ENCODE measurements around the gene PMEPA1.
A peak's percentile ranks its signal among the peaks of the same experiment; 100 is the strongest.
"Not testable (repeated sequence)": the region's sequence is repeated elsewhere in the genome, so short reads cannot be mapped to it uniquely, and the experiment has no call there.

The PMEPA1 gene

DNA sequence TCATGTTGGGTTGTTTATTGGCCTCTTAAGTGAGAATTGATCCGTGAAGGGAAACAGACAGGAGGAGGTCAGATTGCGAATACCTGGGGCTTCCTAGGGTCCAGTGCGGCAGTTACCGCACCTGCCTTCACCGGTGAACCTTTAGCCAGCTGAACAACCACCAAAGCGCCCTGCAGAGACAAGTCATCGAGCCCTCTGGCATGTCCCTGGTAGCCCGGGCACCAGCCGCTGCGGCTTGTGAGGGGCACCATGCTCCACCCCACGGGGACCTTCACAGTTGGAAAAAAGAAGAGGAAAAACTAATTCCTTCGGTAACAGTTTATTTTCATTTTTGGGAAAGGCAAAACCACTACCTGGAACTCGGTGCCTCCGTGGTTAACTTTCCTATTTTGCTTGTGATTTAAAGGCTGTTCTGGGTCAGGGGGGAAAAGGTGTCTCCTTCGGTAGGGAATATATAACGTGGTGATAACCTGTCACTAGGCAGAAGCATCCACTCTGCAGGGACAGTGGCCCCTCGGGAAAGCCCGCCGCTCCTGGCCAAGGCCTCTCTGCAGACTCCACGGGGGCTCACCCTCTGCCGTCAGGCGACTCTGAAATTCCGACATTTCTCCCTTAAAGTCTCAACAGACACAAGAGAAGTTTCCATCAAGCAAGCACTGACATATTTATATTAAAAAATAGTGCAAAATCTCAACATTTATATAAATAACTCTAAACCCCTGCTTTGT is 58.9 kb downstream of the PMEPA1 start:
- DNase-seq (ENCODE audit: low spot score) = no peak

DNA sequence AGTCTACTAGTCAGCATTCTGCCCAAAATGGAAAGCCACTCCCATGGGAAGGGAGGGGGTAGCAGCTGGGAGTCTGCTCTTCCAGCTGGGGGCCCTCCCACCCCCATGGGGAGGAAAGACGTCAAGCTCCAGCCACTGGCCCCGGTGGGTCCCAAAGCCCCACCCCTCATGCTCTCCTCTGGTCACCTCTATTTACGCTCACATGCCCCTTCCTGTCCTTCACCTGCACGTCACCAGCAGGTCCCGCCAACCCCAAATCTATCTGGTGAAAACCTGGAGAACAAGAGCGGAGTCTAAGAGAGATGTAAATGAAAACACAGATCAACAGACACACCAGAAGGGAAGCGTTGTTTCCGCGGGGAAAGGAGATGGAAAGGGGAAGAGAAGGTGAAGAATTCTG is 59.5 kb downstream of the PMEPA1 start:
- DNase-seq (ENCODE audit: low spot score) = no peak

DNA sequence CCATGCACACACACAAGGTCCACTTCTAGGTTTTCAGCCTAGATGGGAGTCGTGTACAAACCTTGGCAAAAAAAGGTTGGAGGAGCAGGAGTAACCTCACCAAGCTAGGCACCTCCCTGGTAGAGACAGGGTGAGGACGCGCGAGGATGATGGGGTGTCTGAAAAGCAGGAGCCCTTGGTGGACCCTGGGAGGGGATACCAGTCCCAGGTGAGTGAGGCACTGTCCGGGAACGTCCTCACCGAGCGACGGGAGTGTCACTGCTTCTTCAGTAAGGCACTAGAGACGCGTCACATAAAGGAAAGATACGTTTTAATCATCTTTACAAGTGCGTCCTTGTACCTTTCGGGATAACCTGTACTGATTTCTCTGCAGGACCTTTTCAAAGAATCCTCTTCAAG is 60.2 kb downstream of the PMEPA1 start:
- no peak for DNase-seq (ENCODE audit: low spot score)

- DNase-seq (ENCODE audit: low spot score) = no peak
Observed at GRCh38 chr20:57648878-57649616, 60.8 kb downstream of the PMEPA1 start.

GRCh38 chr20:57647933-57648785 is 61.7 kb downstream of the PMEPA1 start:
- no peak for DNase-seq (ENCODE audit: low spot score)

- no peak for DNase-seq (ENCODE audit: low spot score)
Observed at GRCh38 chr20:57647006-57647932, 62.5 kb downstream of the PMEPA1 start.

- DNase-seq (ENCODE audit: low spot score) = no peak
Observed at GRCh38 chr20:57638895-57639236, 70.9 kb downstream of the PMEPA1 start.

DNA sequence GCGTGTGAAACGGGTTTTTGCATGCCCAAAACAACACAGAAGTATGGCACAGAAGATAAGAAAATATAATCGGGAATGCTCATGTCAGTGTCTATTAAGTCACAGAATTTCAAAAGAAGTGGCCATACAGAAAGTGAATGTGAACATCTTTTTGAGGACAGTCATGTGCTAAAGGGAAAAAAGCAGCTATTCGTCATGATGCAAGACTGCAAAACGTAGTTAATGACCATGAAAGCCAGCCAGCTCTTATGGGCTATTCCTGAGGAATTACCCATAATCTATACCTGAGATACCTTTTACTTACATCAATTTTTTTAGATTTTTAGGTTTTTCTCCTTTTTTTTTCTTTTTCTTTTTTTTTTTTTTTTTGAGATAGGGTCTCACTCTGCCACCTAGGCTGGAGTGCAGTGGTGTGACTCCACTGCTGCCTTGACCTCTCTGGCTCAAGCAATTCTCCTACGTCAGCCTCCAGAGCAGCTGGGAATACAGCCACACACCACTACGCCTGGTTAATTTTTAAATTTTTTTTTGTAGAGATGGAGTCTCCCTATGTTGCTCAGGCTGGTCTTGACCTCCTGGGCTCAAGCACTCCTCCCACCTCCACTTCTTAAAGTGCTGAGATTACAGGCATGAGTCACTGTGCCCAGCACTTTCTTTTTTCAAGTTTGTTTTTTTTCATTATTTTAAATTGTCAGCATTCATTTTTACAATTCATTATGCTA is 71.5 kb downstream of the PMEPA1 start:
- DNase-seq (ENCODE audit: low spot score) = no peak

GRCh38 chr20:57633945-57634491 is 75.8 kb downstream of the PMEPA1 start:
- DNase-seq (ENCODE audit: low spot score) = peak; percentile 92

DNA sequence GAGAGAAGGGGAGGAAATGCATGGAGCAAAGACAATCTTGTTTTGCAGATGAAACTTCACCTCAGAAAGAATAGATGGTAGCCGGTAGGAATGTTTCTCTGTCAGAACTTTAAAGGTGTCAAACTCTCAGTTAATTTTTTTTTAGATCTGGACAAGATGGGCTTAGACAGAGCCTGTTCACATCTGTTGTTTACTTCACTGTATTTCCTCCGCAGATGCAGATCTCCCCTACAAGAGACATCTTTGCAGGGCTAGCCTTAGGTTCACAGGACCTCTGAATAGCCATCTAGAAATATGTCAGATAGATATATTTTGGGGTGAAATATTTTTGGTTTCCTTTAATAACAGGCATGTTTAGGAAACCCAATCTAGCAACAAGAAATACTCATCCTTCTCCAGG is 77.5 kb downstream of the PMEPA1 start:
- DNase-seq (ENCODE audit: low spot score) = no peak

GRCh38 chr20:57630061-57630460 is 79.8 kb downstream of the PMEPA1 start:
- DNase-seq (ENCODE audit: low spot score) = no peak

- not testable (repeated sequence) for DNase-seq (ENCODE audit: low spot score)
Observed at GRCh38 chr20:57629491-57629901, 80.3 kb downstream of the PMEPA1 start.

GRCh38 chr20:57628962-57629308 is 80.9 kb downstream of the PMEPA1 start:
- DNase-seq (ENCODE audit: low spot score) = not testable (repeated sequence)

- DNase-seq (ENCODE audit: low spot score) = no peak
Observed at GRCh38 chr20:57628047-57628961, 81.5 kb downstream of the PMEPA1 start.

DNA sequence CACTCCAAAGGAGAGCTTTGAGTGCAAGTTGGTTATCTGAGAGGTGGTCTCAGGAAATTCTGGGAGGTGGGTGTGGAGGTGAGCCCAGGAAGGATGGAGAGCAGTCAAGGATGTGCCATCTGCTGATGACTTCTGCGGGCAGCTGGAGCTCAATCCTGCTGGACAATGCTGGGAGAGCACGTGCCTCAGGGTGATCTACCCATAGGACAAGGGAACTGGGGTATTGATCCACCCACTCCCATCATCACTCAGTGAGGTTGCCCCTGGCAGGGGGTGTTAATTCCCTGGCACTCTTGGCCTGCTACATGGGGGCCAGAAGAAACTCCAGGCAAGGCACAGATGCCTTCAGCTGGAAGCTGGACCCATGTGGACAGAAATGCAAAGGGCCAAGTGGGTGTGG is 82.5 kb downstream of the PMEPA1 start:
- DNase-seq (ENCODE audit: low spot score) = no peak

DNA sequence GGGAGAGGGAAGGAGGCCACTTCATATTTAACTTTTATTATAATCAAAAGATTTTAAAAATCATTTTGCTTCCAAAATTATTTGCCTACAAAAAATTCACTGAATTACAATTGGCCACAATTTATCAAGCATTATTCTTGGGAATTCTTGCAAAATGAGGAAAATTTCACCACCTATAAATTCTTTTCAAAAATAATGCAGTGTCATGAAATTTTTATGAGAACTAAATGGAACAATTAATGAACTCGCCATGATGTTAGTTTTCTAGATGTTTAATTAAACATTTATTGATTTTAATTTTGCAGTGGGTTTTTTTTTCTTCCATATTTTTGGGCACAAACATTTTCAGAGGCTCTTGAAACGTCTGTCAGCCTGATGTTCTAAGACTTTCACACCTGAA is 83.8 kb downstream of the PMEPA1 start:
- no peak for DNase-seq (ENCODE audit: low spot score)

DNA sequence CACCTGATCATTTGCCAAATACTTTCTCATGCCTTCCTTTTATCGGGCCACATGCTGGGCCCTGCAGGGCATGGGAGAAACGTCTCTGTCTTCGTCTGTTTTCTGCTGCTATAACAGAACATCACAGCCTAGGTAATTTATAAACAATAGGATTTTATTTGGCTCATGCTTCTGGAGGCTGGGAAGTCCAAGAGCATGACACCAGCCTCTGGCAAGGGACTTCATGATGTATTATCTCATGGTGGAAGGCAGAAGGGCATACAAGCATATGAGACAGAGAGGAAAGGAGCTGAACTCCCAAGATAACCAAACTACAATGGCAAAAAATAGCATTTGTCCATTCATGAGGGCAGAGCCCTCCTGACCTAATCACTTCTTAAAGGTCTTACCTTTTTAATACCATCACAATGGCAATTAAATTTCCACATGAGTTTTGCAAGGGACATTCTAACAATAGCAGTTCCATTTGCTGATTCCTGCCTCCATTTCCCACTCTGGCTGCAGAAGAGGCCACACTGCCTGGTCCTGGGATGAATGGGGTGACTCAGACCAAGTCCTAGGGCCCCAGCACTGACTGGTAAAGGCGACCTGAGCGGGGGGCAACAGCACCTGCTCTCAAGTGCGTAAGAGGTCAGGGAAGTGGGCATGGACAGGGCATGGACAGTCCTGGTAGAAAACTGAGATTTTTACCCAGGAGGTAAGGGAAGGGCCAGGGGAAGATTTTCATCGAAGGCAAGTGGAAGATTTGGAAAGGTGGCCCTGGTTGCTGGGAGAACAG is 84.4 kb downstream of the PMEPA1 start:
- DNase-seq (ENCODE audit: low spot score) = no peak

- no peak for DNase-seq (ENCODE audit: low spot score)
Observed at GRCh38 chr20:57624124-57624523, 85.7 kb downstream of the PMEPA1 start.
